GM12878 (cell line): ENCODE results near the gene NINL. TPM values are rescaled to one million over a fixed set of nuclear protein-coding genes. Genes with fewer than 3 reads are reported as not detected.

ENCODE experiments used
- ATAC-seq: fragments of 200-7000 bp; cut with Tn5 transposase; 3 replicates; pipeline ENCODE4 v1.9.1; 2020; ENCODE audit warnings: mild to moderate bottlenecking, moderate library complexity
- BruUV-seq: library from RNA; stranded (reverse); fragments of 400-500 nt; replicated peaks from 2 replicates; lab custom pipeline; 2021; lab: Mats Ljungman, UMichigan
- CTCF ChIA-PET: fragments of 300-600 bp; sonication (Branson Sonifier 250); formaldehyde crosslinking; extraction: SDS; loops from one replicate; lab custom pipeline; 2021; ENCODE audit warnings: inconsistent platforms; lab: Yijun Ruan, JAX
- POLR2A ChIA-PET: fragments of 350-600 bp; formaldehyde crosslinking; extraction: SDS; loops from one replicate; lab custom pipeline; 2021; ENCODE audit warnings: inconsistent platforms; lab: Charles Lee
- RAD21 ChIA-PET: fragments of 300-600 bp; sonication (Branson Sonifier 250); formaldehyde crosslinking; loops from one replicate; lab custom pipeline; 2023; ENCODE audit warnings: antibody characterized with exemption; ENCODE audit not compliant: unreplicated experiment; lab: Charles Lee
- SMC1A ChIA-PET: fragments of 300-600 bp; sonication (Branson Sonifier 250); formaldehyde crosslinking; loops from one replicate; lab custom pipeline; 2023; ENCODE audit not compliant: unreplicated experiment, uncharacterized antibody; lab: Charles Lee
- DNase-seq: peaks from one replicate; pipeline ENCODE4 v3.0.0-alpha.2; 2011; ENCODE audit warnings: low read depth, low spot score
- FAIRE-seq: peaks from 3 replicates; lab custom pipeline; 2011; peaks lifted over from hg19 to GRCh38; lab: Jason Lieb, UNC
- H2AFZ ChIP-seq: 2 replicates; pipeline ENCODE4 v1.6.0; 2011; ENCODE audit warnings: low read depth, low read length, control low read depth; ENCODE audit not compliant: control insufficient read depth
- H3K27ac ChIP-seq: 2 replicates; pipeline ENCODE4 v1.5.1; 2011; ENCODE audit warnings: control low read depth; ENCODE audit not compliant: control insufficient read depth, insufficient read depth
- H3K27me3 ChIP-seq, 2 experiments: replicated peaks in 1 of 2; 2 replicates each; pipeline versions ENCODE4 v1.6.0 to v1.6.1; 2011; ENCODE audit warnings: low read length in 1 of 2; ENCODE audit not compliant: control insufficient read depth in 2 of 2, insufficient read depth in 2 of 2
- H3K36me3 ChIP-seq, 2 experiments: 2 replicates each; pipeline ENCODE4 v1.5.1; 2011; ENCODE audit warnings: low read length in 1 of 2; ENCODE audit not compliant: control insufficient read depth in 2 of 2, insufficient read depth in 2 of 2
- H3K4me1 ChIP-seq: 2 replicates; pipeline ENCODE4 v1.6.1; 2011; ENCODE audit warnings: mild to moderate bottlenecking, low read length, moderate library complexity, mixed read lengths; ENCODE audit not compliant: control insufficient read depth, insufficient read depth
- H3K4me2 ChIP-seq: 2 replicates; pipeline ENCODE4 v1.6.0; 2011; ENCODE audit warnings: control low read depth; ENCODE audit not compliant: control insufficient read depth, insufficient read depth
- H3K4me3 ChIP-seq: fragments of 200-600 bp; sonication (generic); 2 replicates; pipeline ENCODE4 v1.5.1; 2016
- H3K79me2 ChIP-seq: 2 replicates; pipeline ENCODE4 v1.6.0; 2011; ENCODE audit warnings: low read length; ENCODE audit not compliant: control insufficient read depth, insufficient read depth
- H3K9ac ChIP-seq: 2 replicates; pipeline ENCODE4 v1.8.0; 2011; ENCODE audit warnings: low read length, control low read depth, mixed read lengths; ENCODE audit not compliant: control insufficient read depth, insufficient read depth
- H3K9me3 ChIP-seq: replicated peaks from 3 replicates; pipeline ENCODE4 v1.5.1; 2011; ENCODE audit warnings: mild to moderate bottlenecking, low read length; ENCODE audit not compliant: control insufficient read depth, insufficient read depth
- H4K20me1 ChIP-seq: 2 replicates; pipeline ENCODE4 v1.6.0; 2011; ENCODE audit not compliant: control insufficient read depth, insufficient read depth
- ASH2L ChIP-seq: fragments of 300-600, 200-600 bp; sonication (generic); IDR thresholded peaks from 2 replicates; pipeline ENCODE4 v1.6.1; 2017; ENCODE audit warnings: low read depth, mild to moderate bottlenecking, borderline replicate concordance
- ATF2 ChIP-seq: IDR thresholded peaks from 2 replicates; pipeline ENCODE4 v1.6.1; 2012; ENCODE audit warnings: low read length, inconsistent platforms
- DPF2 ChIP-seq: fragments of 450-650 bp; IDR thresholded peaks from 2 replicates; pipeline ENCODE4 v1.6.1; 2017; ENCODE audit warnings: mild to moderate bottlenecking
- E2F4 ChIP-seq: IDR thresholded peaks from 2 replicates; pipeline ENCODE4 v1.6.1; 2012; ENCODE audit warnings: low read depth, low read length, improper control_type of control experiment
- FOXK2 ChIP-seq: fragments of 450-650 bp; IDR thresholded peaks from 2 replicates; pipeline ENCODE4 v1.6.1; 2017; ENCODE audit warnings: mild to moderate bottlenecking, moderate library complexity
- GATAD2B ChIP-seq: fragments of 450-650 bp; conservative IDR thresholded peaks from 2 replicates; pipeline ENCODE4 v1.6.1; 2017; ENCODE audit warnings: low read depth, mild to moderate bottlenecking, moderate library complexity
- HCFC1 ChIP-seq: fragments of 150-350 bp; IDR thresholded peaks from 2 replicates; pipeline ENCODE4 v1.6.1; 2014; ENCODE audit warnings: low read length
- MAX ChIP-seq: IDR thresholded peaks from 2 replicates; pipeline ENCODE4 v1.6.1; 2012; ENCODE audit warnings: low read depth, low read length, improper control_type of control experiment
- MYC ChIP-seq: IDR thresholded peaks from 2 replicates; pipeline ENCODE4 v1.6.1; 2011; ENCODE audit warnings: mild to moderate bottlenecking, low read length, moderate library complexity, inconsistent platforms; ENCODE audit not compliant: insufficient read depth, insufficient replicate concordance, insufficient read length, severe bottlenecking
- NR2C2 ChIP-seq: IDR thresholded peaks from 2 replicates; pipeline ENCODE4 v1.6.1; 2011; ENCODE audit warnings: borderline replicate concordance, low read depth; ENCODE audit not compliant: control insufficient read depth, insufficient read length
- PAX8 ChIP-seq: fragments of 450-650 bp; IDR thresholded peaks from 2 replicates; pipeline ENCODE4 v1.6.1; 2017; ENCODE audit warnings: mild to moderate bottlenecking, moderate library complexity
- SMC3 ChIP-seq: IDR thresholded peaks from 2 replicates; pipeline ENCODE4 v1.6.1; 2011; ENCODE audit warnings: low read length, improper control_type of control experiment, borderline replicate concordance
- SREBF1 ChIP-seq: IDR thresholded peaks from 2 replicates; pipeline ENCODE4 v1.6.1; 2012; ENCODE audit warnings: mild to moderate bottlenecking, low read length
- TAF1 ChIP-seq: IDR thresholded peaks from 2 replicates; pipeline ENCODE4 v1.6.1; 2011; ENCODE audit warnings: mild to moderate bottlenecking, low read depth, low read length, borderline replicate concordance
- TCF3 ChIP-seq: IDR thresholded peaks from 2 replicates; pipeline ENCODE4 v1.6.1; 2012; ENCODE audit warnings: low read depth, mild to moderate bottlenecking, low read length, borderline replicate concordance; ENCODE audit not compliant: insufficient read depth
- YY1 ChIP-seq: IDR thresholded peaks from 2 replicates; pipeline ENCODE4 v1.6.1; 2011; ENCODE audit warnings: low read depth, mild to moderate bottlenecking, low read length
- ZNF217 ChIP-seq: fragments of 450-650 bp; IDR thresholded peaks from 2 replicates; pipeline ENCODE4 v1.6.1; 2017; ENCODE audit warnings: antibody characterized with exemption, mild to moderate bottlenecking
- ZNF622 ChIP-seq: fragments of 450-650 bp; IDR thresholded peaks from 2 replicates; pipeline ENCODE4 v1.6.1; 2017; ENCODE audit warnings: mild to moderate bottlenecking, inconsistent platforms
- ZZZ3 ChIP-seq: IDR thresholded peaks from 2 replicates; pipeline ENCODE4 v1.6.1; 2011; ENCODE audit warnings: low read depth; ENCODE audit not compliant: control insufficient read depth, insufficient read length
- WGBS: methylation state at CpG from one replicate; pipeline ENCODE4 v1.1.6; 2016; ENCODE audit warnings: low lambda C conversion rate; ENCODE audit not compliant: insufficient replicate concordance, insufficient coverage; ENCODE audit errors: missing lambda C conversion rate; 5-methylcytosine and 5-hydroxymethylcytosine counted together
- in situ Hi-C: fragments of 300-500 bp; cut with MboI; formaldehyde crosslinking; loops from 9 replicates; pipeline ENCODE4 v1.14.3; 2018; ENCODE audit warnings: mixed read lengths
- intact Hi-C: fragments of 100-400 bp; cut with micrococcal nuclease; formaldehyde crosslinking; loops from one replicate; pipeline ENCODE4 v1.14.2; 2022; ENCODE audit not compliant: unreplicated experiment
- polyA plus RNA-seq, 11 experiments: library from polyadenylated mRNA; depleted of rRNA in 4 of 11; unstranded in 6 of 11; stranded (reverse) in 5 of 11; fragments of >200 nt; fragmentation: Nextera tagmentation in 4 of 11; fragmentation: Illumina TruSeq in 1 of 11; extraction: Ambion mirVana in 4 of 11; extraction: Trizol in 1 of 11; gene quantifications; 1 replicate in 1 of 11; 2 replicates in 10 of 11; pipeline versions ENCODE4 v1.2.1 to v1.2.3, GENCODE V29; 2011 to 2016; ENCODE audit warnings: inconsistent platforms in 2 of 11, missing spikeins in 2 of 11, low read depth in 1 of 11
- total RNA-seq, 4 experiments: library from RNA; depleted of rRNA in 3 of 4; stranded (reverse); fragments of >200 nt in 3 of 4; fragmentation: Illumina TruSeq in 1 of 4; extraction: Trizol in 1 of 4; gene quantifications; 2 replicates each; pipeline versions ENCODE4 v1.2.1 to v1.2.3, GENCODE V29; 2013 to 2021

NINL gene
- total and polyA plus RNA-seq, 10 of the 15 experiments (the other 5 are each of a cell fraction or from before 2014, with no cell fraction given), result 0.04 to 0.77 (median 0.23) TPM; not detected in 1

GRCh38 chr20:25509084-25509483 lies 76.2 kb downstream of the NINL start:
- in situ Hi-C loops, result loop anchor here (10.0 to 25.0 kb wide), 3 partner anchors 64 to 653 kb away; no protein-coding TSS in a partner anchor
- no peak for FAIRE-seq
- CTCF ChIA-PET, result no interaction called here
- BruUV-seq, result no TSS peak
- H3K9ac ChIP-seq, result no peak overlapping the region
- WGBS, result 20% methylated on average over 5 of the region's 5 CpGs
- no peak overlapping the region for H3K27ac ChIP-seq
- SMC1A ChIA-PET, result no interaction called here
- POLR2A ChIA-PET, result no interaction called here
- H3K79me2 ChIP-seq, result no peaks in the 10 kb centered on the region
- H3K4me2 ChIP-seq, result no peak overlapping the region
- no peak for TF ChIP-seq TAF1
- no peak for TF ChIP-seq PAX8
- TF ChIP-seq MAX, result no peak
- TF ChIP-seq DPF2, result no peak
- no peak for TF ChIP-seq ASH2L
- TF ChIP-seq NR2C2, result no peak
- TF ChIP-seq SMC3, result no peak
- no peak for TF ChIP-seq ZNF622
- no peak for TF ChIP-seq HCFC1
- no peak for TF ChIP-seq ZNF217
- no peak for TF ChIP-seq YY1
- TF ChIP-seq FOXK2, result no peak
- no peak for TF ChIP-seq ZZZ3
- no peak for TF ChIP-seq GATAD2B
- no peak for TF ChIP-seq MYC
- TF ChIP-seq ATF2, result no peak
- TF ChIP-seq E2F4, result no peak
- no peak for TF ChIP-seq TCF3
- TF ChIP-seq SREBF1, result no peak
- TF ChIP-seq, all 136 proteins: peak for 0
- H3K36me3 ChIP-seq, result no peaks in the 10 kb centered on the region
- no peaks in the 10 kb centered on the region; the same call in 2 of the 3 replicates for H3K9me3 ChIP-seq
- ATAC-seq, result no peak
- no peak overlapping the region for H2AFZ ChIP-seq
- RAD21 ChIA-PET, result no interaction called here
- DNase-seq, result no peak
- no peak overlapping the region for H3K4me3 ChIP-seq
- H3K27me3 ChIP-seq, result no peaks in the 10 kb centered on the region
- no peaks in the 10 kb centered on the region for H3K4me1 ChIP-seq
- H4K20me1 ChIP-seq, result no peaks in the 10 kb centered on the region
- intact Hi-C loops, result no loop called here
